HEK293T (cell line): ENCODE measurements around the gene EHBP1L1.

Source experiments
- CTCF ChIA-PET: fragments of 350-600 bp; formaldehyde crosslinking; extraction: SDS; loops from one replicate; lab custom pipeline; 2021; ENCODE audit warnings: antibody characterized with exemption, inconsistent platforms; lab: Yijun Ruan, JAX
- POLR2A ChIA-PET: fragments of 350-600 bp; formaldehyde crosslinking; extraction: SDS; loops from one replicate; lab custom pipeline; 2020; ENCODE audit warnings: antibody characterized with exemption, inconsistent platforms; lab: Yijun Ruan, JAX
- DNase-seq: peaks from one replicate; pipeline ENCODE4 v3.0.0; 2012; ENCODE audit warnings: mixed read lengths; ENCODE audit errors: extremely low spot score
- ARNT ChIP-seq: fragments of 450-650 bp; IDR thresholded peaks from 2 replicates; pipeline ENCODE4 v1.6.1; 2017; ENCODE audit warnings: mild to moderate bottlenecking
- BHLHE40 ChIP-seq: fragments of 450-650 bp; IDR thresholded peaks from 2 replicates; pipeline ENCODE4 v1.6.1; 2016; ENCODE audit warnings: mild to moderate bottlenecking, moderate library complexity, borderline replicate concordance
- CTBP1 ChIP-seq: fragments of 450-650 bp; IDR thresholded peaks from 2 replicates; pipeline ENCODE4 v1.6.1; 2016; ENCODE audit warnings: borderline replicate concordance
- ELF4 ChIP-seq: fragments of 450-650 bp; IDR thresholded peaks from 2 replicates; pipeline ENCODE4 v1.6.1; 2017; ENCODE audit warnings: antibody characterized with exemption
- FOXA1 ChIP-seq: fragments of 450-650 bp; IDR thresholded peaks from 2 replicates; pipeline ENCODE4 v1.6.1; 2016; ENCODE audit warnings: mild to moderate bottlenecking
- FOXK2 ChIP-seq: fragments of 450-650 bp; IDR thresholded peaks from 2 replicates; pipeline ENCODE4 v1.6.1; 2016; ENCODE audit warnings: mild to moderate bottlenecking
- FOXM1 ChIP-seq: fragments of 450-650 bp; IDR thresholded peaks from 2 replicates; pipeline ENCODE4 v1.6.1; 2017; ENCODE audit warnings: mild to moderate bottlenecking, borderline replicate concordance
- HDGF ChIP-seq: fragments of 450-650 bp; IDR thresholded peaks from 2 replicates; pipeline ENCODE4 v1.6.1; 2017; ENCODE audit warnings: antibody characterized with exemption, borderline replicate concordance
- L3MBTL2 ChIP-seq: fragments of 450-650 bp; conservative IDR thresholded peaks from 2 replicates; pipeline ENCODE4 v1.6.1; 2016; ENCODE audit warnings: mild to moderate bottlenecking
- LEF1 ChIP-seq: fragments of 450-650 bp; IDR thresholded peaks from 2 replicates; pipeline ENCODE4 v1.6.1; 2017; ENCODE audit warnings: mild to moderate bottlenecking, borderline replicate concordance
- NFRKB ChIP-seq: fragments of 450-650 bp; IDR thresholded peaks from 2 replicates; pipeline ENCODE4 v1.6.1; 2016; ENCODE audit warnings: mild to moderate bottlenecking, moderate library complexity
- SP1 ChIP-seq: fragments of 450-650 bp; IDR thresholded peaks from 2 replicates; pipeline ENCODE4 v1.6.1; 2017
- SUZ12 ChIP-seq: fragments of 450-650 bp; IDR thresholded peaks from 2 replicates; pipeline ENCODE4 v1.6.1; 2016; ENCODE audit warnings: mild to moderate bottlenecking
- TARDBP ChIP-seq: fragments of 450-650 bp; IDR thresholded peaks from 2 replicates; pipeline ENCODE4 v1.6.1; 2016
- ZNF384 ChIP-seq: fragments of 450-650 bp; IDR thresholded peaks from 2 replicates; pipeline ENCODE4 v1.6.1; 2016
- TF ChIP-seq, protein P1 (sequence below): fragments of 450-650 bp; IDR thresholded peaks from 2 replicates; pipeline ENCODE4 v1.6.1; 2016

The EHBP1L1 gene

DNA sequence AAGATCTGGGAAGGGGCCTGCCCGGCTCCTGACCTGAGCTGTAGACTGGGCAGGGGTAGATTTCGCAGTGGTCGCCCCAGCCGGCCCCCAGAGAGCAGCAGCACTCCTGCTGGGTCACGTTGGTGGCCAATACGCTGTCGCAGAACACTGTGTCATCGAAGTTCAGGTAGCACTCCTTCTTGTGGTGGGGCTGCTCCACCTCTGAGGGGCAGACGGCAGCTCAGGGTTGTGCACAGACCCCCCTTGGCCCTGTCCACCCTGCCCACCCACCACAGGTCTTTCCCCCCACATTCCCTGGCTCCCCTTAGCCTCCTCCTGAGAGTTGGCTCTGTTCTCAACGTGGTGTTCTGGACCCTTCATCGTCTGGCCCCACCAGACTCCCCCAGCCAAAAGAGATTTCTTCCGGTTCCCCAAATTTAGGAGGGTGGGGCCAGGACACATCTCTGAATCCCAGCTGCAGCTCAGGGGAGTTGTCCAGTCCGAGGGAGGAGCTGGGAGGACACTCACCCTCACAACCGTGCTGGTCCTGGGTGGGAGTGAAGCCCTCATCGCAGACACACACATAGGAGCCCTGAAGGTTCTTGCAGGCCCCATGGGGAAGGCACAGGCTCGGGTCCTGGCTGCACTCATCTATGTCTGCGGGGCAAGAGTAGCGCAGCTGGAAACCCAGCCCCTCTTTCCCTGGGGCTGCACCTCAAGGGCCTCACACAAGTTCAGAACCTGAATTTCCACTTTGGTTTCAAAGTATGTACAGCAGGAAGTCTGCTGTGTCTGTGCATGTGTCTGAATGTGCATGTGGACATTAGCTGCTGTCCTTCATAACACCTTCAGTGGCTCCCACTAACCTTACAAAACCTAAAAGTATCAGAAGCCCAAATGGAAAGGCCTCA, 34.5 kb upstream of the EHBP1L1 start:
- TF ChIP-seq ZNF384 (no peak), FOXK2 (no peak), SP1 (no peak), CTBP1 (no peak)
- TF ChIP-seq, protein P1, sequence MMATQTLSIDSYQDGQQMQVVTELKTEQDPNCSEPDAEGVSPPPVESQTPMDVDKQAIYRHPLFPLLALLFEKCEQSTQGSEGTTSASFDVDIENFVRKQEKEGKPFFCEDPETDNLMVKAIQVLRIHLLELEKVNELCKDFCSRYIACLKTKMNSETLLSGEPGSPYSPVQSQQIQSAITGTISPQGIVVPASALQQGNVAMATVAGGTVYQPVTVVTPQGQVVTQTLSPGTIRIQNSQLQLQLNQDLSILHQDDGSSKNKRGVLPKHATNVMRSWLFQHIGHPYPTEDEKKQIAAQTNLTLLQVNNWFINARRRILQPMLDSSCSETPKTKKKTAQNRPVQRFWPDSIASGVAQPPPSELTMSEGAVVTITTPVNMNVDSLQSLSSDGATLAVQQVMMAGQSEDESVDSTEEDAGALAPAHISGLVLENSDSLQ = no peak
- ChIA-PET CTCF (interaction anchor here (0.7 to 5.0 kb wide), 17 partner anchors 10 to 170 kb away, joined by 3 to 50 read pairs (median 5); partner anchors contain the start of genes FAM89B, KCNK7, LTBP3 and ZNRD2), POLR2A (interaction anchor here (1.0 to 2.3 kb wide), 9 partner anchors 17 to 74 kb away, joined by 3 to 16 read pairs (median 4); partner anchors contain the start of genes FAM89B, MALAT1, PCNX3 and ZNRD2)
- DNase-seq = no peak

DNA sequence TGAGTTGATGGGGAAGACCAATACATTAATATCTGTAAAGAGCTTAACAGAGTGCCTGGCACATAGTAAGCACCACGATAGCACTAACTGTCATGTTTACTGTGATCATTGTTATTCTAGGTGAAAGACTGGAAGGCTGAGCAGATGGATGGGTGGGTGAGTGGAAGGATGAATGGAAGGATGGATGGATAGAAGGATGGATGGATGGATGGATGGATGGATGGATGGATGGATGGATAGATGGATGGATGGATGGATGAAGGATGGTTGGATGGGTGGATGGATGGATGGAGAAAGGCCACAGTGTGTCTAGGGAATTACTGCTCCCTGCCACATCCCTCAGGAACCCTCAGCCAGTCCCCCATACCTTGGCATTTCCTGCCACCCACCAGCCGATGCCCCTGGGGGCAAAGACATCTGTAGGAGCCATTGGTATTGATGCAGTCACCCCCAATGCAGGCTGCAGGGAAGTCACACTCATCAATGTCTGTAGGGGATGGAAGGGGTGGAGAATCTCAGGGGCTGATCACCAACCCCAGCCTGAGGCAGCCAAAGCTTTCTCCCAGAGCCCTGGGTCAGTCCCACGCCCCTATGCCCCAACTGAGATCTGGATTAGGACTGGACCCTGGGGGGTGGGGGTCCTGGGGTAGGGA, 33.0 kb upstream of the EHBP1L1 start:
- CTCF ChIA-PET = interaction anchor here (0.5 to 3.3 kb wide), 2 partner anchors 10 to 488 kb away, joined by 3 to 19 read pairs; no protein-coding TSS in a partner anchor
- no peak for TF ChIP-seq ARNT
- TF ChIP-seq HDGF = no peak
- no peak for TF ChIP-seq FOXA1
- TF ChIP-seq LEF1 = no peak
- TF ChIP-seq SP1 = no peak
- no peak for TF ChIP-seq ZNF384
- no peak for TF ChIP-seq NFRKB
- no peak for TF ChIP-seq CTBP1
- TF ChIP-seq, protein P1 = no peak
- no peak for TF ChIP-seq L3MBTL2
- no peak for TF ChIP-seq TARDBP
- no peak for TF ChIP-seq ELF4
- TF ChIP-seq FOXK2 = no peak
- no peak for TF ChIP-seq BHLHE40
- no peak for TF ChIP-seq SUZ12
- TF ChIP-seq FOXM1 = no peak
- no peak for DNase-seq
- POLR2A ChIA-PET = interaction anchor here (1.0 kb wide), 1 partner anchor 18 kb away, joined by 3 read pairs; no protein-coding TSS in a partner anchor

DNA sequence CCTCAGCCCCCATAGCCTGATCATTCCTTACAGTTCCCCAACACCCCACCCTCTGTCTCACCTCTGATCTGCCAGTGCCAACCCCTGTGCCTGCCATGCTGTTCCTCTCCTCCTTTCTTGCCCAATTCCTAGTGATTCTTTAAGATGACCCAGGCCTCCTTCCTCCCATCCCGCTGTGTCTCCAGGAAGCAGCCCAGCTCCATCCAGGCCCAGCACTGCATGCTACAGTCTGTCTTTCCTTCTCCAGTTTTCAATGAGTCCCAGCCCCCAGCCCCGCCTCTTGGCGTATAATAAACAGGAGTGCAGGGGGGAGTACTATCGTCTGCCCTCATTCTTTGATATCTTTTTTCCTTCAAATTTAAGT, 30.0 kb upstream of the EHBP1L1 start:
- ChIA-PET CTCF (no interaction called here), POLR2A (no interaction called here)
- DNase-seq = no peak
- TF ChIP-seq FOXM1 (no peak), NFRKB (no peak), FOXA1 (no peak), L3MBTL2 (no peak), ARNT (no peak), CTBP1 (no peak), TARDBP (no peak), FOXK2 (no peak), SP1 (no peak), ZNF384 (no peak), LEF1 (no peak)

- POLR2A ChIA-PET = interaction anchor here (0.7 to 0.9 kb wide), 4 partner anchors 9 to 47 kb away, joined by 3 to 4 read pairs (median 4); partner anchors contain the start of genes LTBP3 and MALAT1
- peak; percentile 94 for DNase-seq
- TF ChIP-seq, protein P1 = peak; percentile 82
- no peak for TF ChIP-seq ARNT
- CTCF ChIA-PET = interaction anchor here (0.6 to 0.7 kb wide), 2 partner anchors 47 to 86 kb away, joined by 3 read pairs; no protein-coding TSS in a partner anchor
Observed at GRCh38 chr11:65546217-65546958, 29.5 kb upstream of the EHBP1L1 start.

DNA sequence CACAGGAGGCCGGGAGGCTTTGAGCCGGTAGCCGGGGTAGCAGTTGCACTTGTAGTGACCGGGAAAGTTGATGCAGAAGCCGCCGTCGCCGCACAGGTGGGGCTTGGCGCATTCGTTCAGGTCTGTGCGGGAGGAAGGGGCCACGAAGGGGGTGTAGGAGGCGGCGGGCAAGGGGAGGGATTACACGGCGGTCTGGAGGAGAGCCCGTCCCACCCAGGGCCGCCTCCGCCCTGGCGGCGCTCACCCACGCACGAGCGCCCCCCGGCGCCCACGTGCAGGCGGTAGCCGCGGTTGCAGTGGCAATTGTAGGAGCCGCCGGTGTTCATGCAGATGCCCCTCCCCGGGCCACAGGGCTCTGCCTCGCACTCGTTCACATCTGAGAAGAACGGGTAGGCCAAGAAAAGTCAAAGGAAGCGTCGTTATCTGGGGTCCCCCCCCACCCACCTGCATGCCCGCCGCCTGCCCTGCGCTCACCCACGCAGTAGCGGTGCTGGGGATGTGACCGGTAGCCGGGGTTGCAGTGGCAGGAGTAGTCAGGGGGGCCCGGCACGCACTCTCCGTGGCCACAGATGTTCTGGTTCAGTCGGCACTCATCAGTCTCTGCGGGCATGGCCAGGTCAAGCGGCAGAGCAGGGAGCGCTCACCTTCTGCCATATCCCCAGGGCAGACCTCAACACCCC, 28.3 kb upstream of the EHBP1L1 start:
- TF ChIP-seq FOXA1 (no peak), ARNT (no peak)
- no peak for DNase-seq
- POLR2A ChIA-PET = interaction anchor here (0.8 to 1.1 kb wide), 3 partner anchors 11 to 24 kb away, joined by 4 read pairs; no protein-coding TSS in a partner anchor
- CTCF ChIA-PET = interaction anchor here (0.7 kb wide), 1 partner anchor 85 kb away, joined by 3 read pairs; no protein-coding TSS in a partner anchor
